ENCODE measurements around the gene DHCR24.

DHCR24 gene

DNA sequence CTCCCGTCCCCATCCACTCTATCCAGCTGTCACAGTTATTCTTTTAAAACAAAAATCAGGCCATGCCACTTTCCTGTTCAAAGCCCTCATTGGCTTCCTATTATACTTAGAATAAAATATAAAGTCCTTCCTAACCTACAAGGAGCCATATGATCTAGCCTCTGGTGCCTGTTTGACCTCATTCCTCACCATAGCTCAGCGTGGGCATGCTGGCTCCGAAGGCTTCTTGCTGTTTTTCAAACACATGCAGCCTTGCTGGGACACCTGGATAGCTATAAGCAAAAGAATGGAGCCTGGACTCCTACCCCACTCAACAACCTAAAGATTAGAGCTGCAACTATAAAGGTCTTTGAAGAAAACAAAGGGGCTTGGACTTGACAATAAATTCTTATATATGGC is 23.7 kb downstream of the DHCR24 start:
- H3K9me3 ChIP-seq (ENCODE audit: control insufficient read depth, low read length), result no peaks in the 10 kb centered on the region
- peaks cover 26% of the 10 kb centered on the region for H3K4me1 ChIP-seq (ENCODE audit: control insufficient read depth, insufficient read depth, low read length, poor library complexity, severe bottlenecking)
- H3K27ac ChIP-seq (ENCODE audit: low read depth, low read length, severe bottlenecking), result no peak overlapping the region
- WGBS, 2 experiments (ENCODE audit: insufficient coverage in 2 of 2), result 100% methylated on average over 1 to 3 of the region's 3 CpGs
- no peak overlapping the region for H3K4me3 ChIP-seq (ENCODE audit: extremely low read depth, insufficient read depth, low read length, poor library complexity, severe bottlenecking)
- H3K36me3 ChIP-seq (ENCODE audit: control insufficient read depth, insufficient read depth, low read length), result peaks cover 97% of the 10 kb centered on the region

DNA sequence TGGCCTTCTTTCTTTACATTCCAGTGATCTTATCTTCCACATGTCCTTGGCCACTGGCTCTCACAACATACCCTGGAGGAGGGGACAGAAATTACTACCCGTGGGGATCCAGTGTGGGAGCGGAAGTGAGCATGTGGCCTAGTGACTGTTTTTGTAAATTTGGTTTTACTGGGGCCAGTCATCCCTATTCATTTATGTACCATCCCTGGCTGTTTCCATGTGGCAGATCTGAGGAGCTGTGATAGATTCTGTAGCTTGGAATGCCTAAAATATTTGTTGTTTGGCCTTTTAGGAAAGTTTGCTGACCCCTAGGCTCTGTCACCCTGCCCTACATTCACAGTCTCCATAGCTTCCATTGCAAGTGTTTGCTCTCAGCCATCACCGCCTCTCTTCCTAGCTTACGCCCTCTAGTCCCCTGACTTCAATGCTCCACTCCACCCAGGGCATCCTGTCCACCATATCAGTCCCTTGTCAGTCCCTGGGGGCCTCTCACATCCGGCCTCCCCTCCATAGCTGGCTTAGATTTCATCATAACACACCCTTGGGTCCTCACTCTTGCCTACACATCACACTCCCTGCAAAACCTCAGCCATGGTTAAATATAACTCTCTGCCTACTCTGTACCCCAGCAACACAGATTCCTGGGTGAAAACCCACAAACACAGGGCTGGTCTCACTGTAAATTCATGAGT is 25.8 kb downstream of the DHCR24 start:
- WGBS, 2 experiments (ENCODE audit: insufficient coverage in 2 of 2), result 91 to 96% methylated on average over 3 of the region's 5 CpGs
- peaks cover 39% of the 10 kb centered on the region for H3K4me1 ChIP-seq (ENCODE audit: control insufficient read depth, insufficient read depth, low read length, poor library complexity, severe bottlenecking)
- H3K4me3 ChIP-seq (ENCODE audit: extremely low read depth, insufficient read depth, low read length, poor library complexity, severe bottlenecking), result no peak overlapping the region
- H3K9me3 ChIP-seq (ENCODE audit: control insufficient read depth, low read length), result no peaks in the 10 kb centered on the region
- peaks cover 97% of the 10 kb centered on the region for H3K36me3 ChIP-seq (ENCODE audit: control insufficient read depth, insufficient read depth, low read length)
- H3K27ac ChIP-seq (ENCODE audit: low read depth, low read length, severe bottlenecking), result no peak overlapping the region

DNA sequence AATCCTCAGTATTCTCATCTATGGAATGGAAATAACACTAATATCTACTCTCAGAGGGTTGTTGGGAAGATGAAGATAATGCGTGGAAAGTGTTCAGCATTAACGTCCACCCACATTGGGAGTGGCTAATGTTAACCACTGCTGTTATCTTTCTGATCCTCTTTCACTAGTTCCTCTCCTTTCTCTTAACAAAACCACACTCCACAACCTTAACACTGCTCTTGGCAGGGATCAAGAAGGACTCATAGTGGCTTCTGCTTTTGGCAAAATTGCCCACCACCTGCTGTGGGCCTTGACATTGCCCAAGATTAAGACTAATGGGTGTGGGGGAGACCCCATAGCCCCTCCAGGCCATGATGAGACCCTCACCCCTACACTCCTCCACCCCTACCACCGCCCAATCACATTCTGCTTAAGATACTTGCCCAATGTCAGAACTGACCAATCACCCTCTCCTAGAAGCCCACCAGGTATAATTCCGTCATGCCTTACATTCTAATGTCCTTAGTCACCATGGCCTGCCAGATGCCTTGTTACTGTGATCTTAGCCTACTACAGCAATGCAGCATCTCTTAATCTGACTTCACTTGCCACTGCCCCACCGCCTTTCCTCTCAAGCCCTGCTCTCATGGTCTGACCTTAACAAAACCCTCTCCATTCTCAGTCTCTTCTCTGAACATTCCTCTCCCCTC is 27.1 kb downstream of the DHCR24 start:
- H3K4me1 ChIP-seq (ENCODE audit: control insufficient read depth, insufficient read depth, low read length, poor library complexity, severe bottlenecking), result peaks cover 39% of the 10 kb centered on the region
- WGBS, 2 experiments (ENCODE audit: insufficient coverage in 2 of 2), result 95 to 98% methylated on average over 4 to 5 of the region's 5 CpGs
- no peak overlapping the region for H3K27ac ChIP-seq (ENCODE audit: low read depth, low read length, severe bottlenecking)
- no peak overlapping the region for H3K4me3 ChIP-seq (ENCODE audit: extremely low read depth, insufficient read depth, low read length, poor library complexity, severe bottlenecking)
- H3K36me3 ChIP-seq (ENCODE audit: control insufficient read depth, insufficient read depth, low read length), result peaks cover 95% of the 10 kb centered on the region
- no peaks in the 10 kb centered on the region for H3K9me3 ChIP-seq (ENCODE audit: control insufficient read depth, low read length)

DNA sequence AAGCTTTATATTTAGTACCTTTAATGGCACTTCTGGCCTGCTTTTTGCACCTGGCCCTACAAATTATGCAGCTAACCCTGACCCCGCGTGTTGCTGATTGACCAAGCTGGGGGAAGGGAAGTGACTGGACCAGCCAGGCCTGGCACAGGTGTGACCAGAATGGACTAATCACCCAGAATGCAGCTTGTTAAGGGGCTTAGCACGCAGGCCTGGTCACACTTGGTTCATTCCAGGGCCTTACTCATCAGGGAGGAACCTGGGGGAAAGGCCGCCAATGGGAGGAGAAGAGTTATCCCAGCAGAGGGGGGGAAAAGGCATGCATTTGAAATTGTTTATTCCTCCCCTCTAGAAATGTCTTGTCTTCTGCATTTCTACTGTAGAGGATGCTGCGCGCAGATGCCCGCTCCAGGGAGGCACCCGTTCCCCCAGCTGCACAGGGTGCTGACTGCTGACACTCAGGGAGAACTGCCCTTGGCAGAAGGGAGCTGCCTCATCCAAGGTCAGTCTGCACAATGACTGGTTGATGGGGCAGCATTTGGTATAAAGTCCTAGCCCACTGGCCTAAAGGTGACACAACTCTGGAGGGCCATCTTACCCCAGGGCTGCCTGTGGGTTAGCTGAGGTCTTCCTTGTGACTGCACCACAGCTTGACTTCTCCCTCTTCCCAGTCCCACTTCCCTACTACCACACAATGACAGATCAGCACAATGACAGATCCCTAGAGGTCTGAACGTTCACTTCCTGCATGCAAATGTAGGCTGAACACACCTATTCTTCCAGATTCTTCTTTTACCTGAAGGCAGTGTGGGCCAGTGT is 29.0 kb downstream of the DHCR24 start:
- Histone ChIP-seq H3K36me3 (ENCODE audit: control insufficient read depth, insufficient read depth, low read length) (peaks cover 95% of the 10 kb centered on the region), H3K9me3 (ENCODE audit: control insufficient read depth, low read length) (no peaks in the 10 kb centered on the region), H3K4me3 (ENCODE audit: extremely low read depth, insufficient read depth, low read length, poor library complexity, severe bottlenecking) (no peak overlapping the region), H3K4me1 (ENCODE audit: control insufficient read depth, insufficient read depth, low read length, poor library complexity, severe bottlenecking) (peaks cover 39% of the 10 kb centered on the region), H3K27ac (ENCODE audit: low read depth, low read length, severe bottlenecking) (no peak overlapping the region)
- WGBS, 2 experiments (ENCODE audit: insufficient coverage in 2 of 2), result 94 to 97% methylated on average over 6 to 7 of the region's 9 CpGs

DNA sequence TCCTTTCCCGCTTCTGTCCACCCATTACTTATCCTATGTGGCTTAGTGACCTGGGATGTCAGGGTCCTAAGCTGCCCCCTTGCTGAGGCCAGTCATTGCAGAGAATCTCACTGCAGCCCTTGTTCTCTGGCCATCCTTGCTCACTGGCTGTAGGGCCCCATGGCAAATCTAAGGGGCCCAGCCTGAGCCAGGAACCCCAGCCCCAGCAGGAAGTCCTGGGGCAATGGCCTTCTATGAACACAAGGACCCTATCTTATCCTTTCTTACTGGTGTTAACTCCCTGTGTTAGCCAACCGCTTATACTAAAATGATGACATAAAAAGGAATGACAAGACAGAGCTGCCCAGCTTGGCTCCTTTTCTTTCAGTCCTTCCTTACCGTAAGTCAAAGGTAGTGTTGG is 29.9 kb downstream of the DHCR24 start:
- Histone ChIP-seq H3K4me3 (ENCODE audit: extremely low read depth, insufficient read depth, low read length, poor library complexity, severe bottlenecking) (no peak overlapping the region), H3K9me3 (ENCODE audit: control insufficient read depth, low read length) (no peaks in the 10 kb centered on the region), H3K4me1 (ENCODE audit: control insufficient read depth, insufficient read depth, low read length, poor library complexity, severe bottlenecking) (peaks cover 33% of the 10 kb centered on the region), H3K36me3 (ENCODE audit: control insufficient read depth, insufficient read depth, low read length) (peaks cover 95% of the 10 kb centered on the region), H3K27ac (ENCODE audit: low read depth, low read length, severe bottlenecking) (no peak overlapping the region)
- 100% methylated on average over 1 to 2 of the region's 3 CpGs for WGBS, 2 experiments (ENCODE audit: insufficient coverage in 2 of 2)

DNA sequence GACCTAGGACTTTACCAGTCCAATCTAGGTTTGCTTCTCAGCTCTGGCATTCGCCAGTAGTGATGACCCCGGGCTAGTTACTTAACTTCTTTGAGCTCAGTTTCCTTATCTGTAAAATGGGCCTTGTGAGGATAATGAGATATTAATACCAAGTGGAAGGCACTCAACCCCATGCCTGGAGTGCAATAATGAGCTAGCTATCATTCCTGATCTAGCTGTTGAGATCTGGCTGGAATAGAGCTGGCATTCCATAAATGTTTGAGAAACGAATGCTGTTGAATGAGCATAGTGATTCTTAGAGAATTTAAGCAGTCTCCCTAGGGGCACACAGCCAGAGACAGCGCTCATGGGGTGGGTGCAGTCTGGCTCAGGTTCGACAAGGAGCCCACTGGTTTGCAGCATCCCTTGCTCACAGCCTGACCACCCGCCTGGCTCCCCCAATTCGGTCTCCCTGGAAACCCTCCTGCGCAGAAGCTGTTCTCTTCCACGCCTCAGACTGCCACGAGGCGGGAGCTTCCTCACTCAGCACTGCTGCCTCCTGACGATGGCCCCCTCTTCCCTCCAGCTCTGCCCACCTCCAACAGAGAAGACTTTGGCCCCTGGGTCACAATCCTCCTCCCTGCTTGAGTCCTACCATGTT is 32.5 kb downstream of the DHCR24 start:
- H3K4me1 ChIP-seq (ENCODE audit: control insufficient read depth, insufficient read depth, low read length, poor library complexity, severe bottlenecking), result peaks cover 15% of the 10 kb centered on the region
- no peaks in the 10 kb centered on the region for H3K9me3 ChIP-seq (ENCODE audit: control insufficient read depth, low read length)
- peaks cover 97% of the 10 kb centered on the region for H3K36me3 ChIP-seq (ENCODE audit: control insufficient read depth, insufficient read depth, low read length)
- no peak overlapping the region for H3K27ac ChIP-seq (ENCODE audit: low read depth, low read length, severe bottlenecking)
- no peak overlapping the region for H3K4me3 ChIP-seq (ENCODE audit: extremely low read depth, insufficient read depth, low read length, poor library complexity, severe bottlenecking)
- 88 to 98% methylated on average over 10 of the region's 12 CpGs for WGBS, 2 experiments (ENCODE audit: insufficient coverage in 2 of 2)

DNA sequence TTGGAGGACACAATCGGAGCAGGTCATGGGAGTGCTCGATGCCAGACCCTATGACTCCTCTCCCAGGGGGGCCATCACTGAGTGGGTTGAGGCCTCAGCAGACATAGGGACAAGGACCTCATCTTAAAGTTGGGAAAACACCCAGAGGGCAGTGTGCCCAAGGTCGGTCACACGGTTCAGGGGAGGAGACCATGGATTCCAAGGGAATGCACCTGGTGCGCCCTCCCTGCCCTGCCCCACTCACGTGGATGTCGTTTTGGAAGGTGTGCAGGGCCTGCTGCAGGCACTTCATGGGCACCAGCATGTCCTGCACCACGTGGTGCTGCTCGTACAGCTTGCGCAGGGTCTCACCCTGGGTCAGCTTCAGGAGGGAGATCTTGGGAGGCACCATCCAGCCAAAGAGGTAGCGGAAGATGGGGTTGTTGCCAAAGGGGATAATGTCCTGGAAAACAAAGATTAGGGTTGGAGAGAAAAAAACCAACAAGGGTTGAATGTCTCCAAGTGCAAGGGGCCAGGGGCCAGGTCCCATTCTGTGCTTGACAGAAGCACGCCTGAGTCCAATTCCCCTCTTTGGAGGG is 33.1 kb downstream of the DHCR24 start:
- H3K9me3 ChIP-seq (ENCODE audit: control insufficient read depth, low read length), result no peaks in the 10 kb centered on the region
- no peak overlapping the region for H3K27ac ChIP-seq (ENCODE audit: low read depth, low read length, severe bottlenecking)
- H3K36me3 ChIP-seq (ENCODE audit: control insufficient read depth, insufficient read depth, low read length), result peaks cover 97% of the 10 kb centered on the region
- H3K4me3 ChIP-seq (ENCODE audit: extremely low read depth, insufficient read depth, low read length, poor library complexity, severe bottlenecking), result no peak overlapping the region
- H3K4me1 ChIP-seq (ENCODE audit: control insufficient read depth, insufficient read depth, low read length, poor library complexity, severe bottlenecking), result peaks cover 13% of the 10 kb centered on the region
- WGBS, 2 experiments (ENCODE audit: insufficient coverage in 2 of 2), result 96% methylated on average over 12 of the region's 12 CpGs

DNA sequence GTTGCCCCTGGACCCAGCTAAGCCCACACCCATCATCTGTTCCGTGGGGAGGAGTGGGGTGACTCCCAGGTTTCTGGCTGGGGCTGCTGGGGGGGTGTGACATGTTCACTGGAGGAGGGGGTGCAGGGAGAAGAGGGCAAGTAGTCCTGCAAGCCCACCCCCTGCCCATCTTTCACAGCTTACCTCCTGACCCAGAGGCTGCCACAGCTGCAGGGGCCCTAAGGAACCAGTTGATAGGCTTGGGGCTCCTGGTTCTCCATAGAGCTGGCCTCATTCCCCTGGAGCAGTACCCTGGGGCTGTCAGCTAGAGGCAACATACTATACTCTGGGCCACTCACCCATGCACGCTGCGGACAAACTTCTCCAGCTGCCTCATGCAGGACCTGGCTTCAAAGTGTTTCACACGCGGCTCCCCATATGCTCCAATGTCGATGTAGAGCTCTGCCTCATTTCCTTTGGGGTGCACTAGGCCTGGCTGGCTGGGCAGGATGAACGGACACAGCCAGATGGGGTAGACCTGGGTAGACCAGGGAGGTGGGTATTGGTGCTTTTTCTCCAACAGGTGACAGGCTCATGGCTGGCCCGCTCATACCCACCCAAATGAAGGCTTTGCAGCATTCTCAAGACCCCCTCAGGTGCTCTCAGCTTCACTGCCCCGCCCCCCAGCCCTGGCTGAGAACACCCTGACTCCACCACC is 33.8 kb downstream of the DHCR24 start:
- WGBS, 2 experiments (ENCODE audit: insufficient coverage in 2 of 2), result 96 to 97% methylated on average over 8 of the region's 9 CpGs
- H3K27ac ChIP-seq (ENCODE audit: low read depth, low read length, severe bottlenecking), result no peak overlapping the region
- peaks cover 97% of the 10 kb centered on the region for H3K36me3 ChIP-seq (ENCODE audit: control insufficient read depth, insufficient read depth, low read length)

DNA sequence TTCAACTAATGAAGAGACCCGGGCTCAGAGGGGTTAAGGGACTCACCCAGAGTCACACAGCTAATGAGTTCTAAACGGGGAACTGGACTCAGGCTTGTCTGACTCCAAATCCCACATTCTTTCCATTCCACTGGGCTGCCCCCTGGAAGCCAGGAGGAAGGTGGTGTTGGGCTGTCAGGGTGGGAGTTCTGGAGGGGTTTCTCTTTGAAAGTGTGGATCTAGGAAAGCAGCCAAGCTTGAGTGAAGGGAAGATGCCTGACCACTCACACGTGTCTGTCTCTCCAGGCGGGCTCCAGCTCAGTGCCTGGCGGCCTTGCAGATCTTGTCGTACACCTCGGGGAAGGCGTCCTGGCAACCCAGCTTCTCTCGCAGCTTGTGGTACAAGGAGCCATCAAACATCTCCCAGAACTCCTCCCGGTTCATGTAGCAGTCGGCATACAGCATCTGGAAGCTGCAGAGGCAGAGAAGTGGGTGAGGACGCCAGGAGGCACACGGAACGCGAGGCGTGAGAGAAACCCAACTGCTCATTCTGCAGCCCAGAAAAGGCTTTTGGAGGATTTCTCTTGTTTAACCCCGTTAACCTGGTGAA is 35.0 kb downstream of the DHCR24 start:
- Histone ChIP-seq H3K4me3 (ENCODE audit: extremely low read depth, insufficient read depth, low read length, poor library complexity, severe bottlenecking) (no peak overlapping the region), H3K4me1 (ENCODE audit: control insufficient read depth, insufficient read depth, low read length, poor library complexity, severe bottlenecking) (peaks cover under 1% of the 10 kb centered on the region), H3K9me3 (ENCODE audit: control insufficient read depth, low read length) (no peaks in the 10 kb centered on the region), H3K27ac (ENCODE audit: low read depth, low read length, severe bottlenecking) (no peak overlapping the region), H3K36me3 (ENCODE audit: control insufficient read depth, insufficient read depth, low read length) (peaks cover 92% of the 10 kb centered on the region)
- WGBS, 2 experiments (ENCODE audit: insufficient coverage in 2 of 2), result 95 to 99% methylated on average over 17 of the region's 17 CpGs

More for the DNA sequence above, 33.8 kb downstream of the DHCR24 start:
- Histone ChIP-seq H3K9me3 (ENCODE audit: control insufficient read depth, low read length) (no peaks in the 10 kb centered on the region), H3K4me1 (ENCODE audit: control insufficient read depth, insufficient read depth, low read length, poor library complexity, severe bottlenecking) (peaks cover 13% of the 10 kb centered on the region), H3K4me3 (ENCODE audit: extremely low read depth, insufficient read depth, low read length, poor library complexity, severe bottlenecking) (no peak overlapping the region)
